ENCODE data around the gene FADS6. TPM values are rescaled to one million over a fixed set of nuclear protein-coding genes. Genes with fewer than 3 reads are reported as not detected.

Gene FADS6
- total RNA-seq, 1 experiment from 2014 or later = not detected

GRCh38 chr17:74832421-74832820 is 61.0 kb downstream of the FADS6 start:
- DNase-seq (ENCODE audit: low read depth) = no peak

DNA sequence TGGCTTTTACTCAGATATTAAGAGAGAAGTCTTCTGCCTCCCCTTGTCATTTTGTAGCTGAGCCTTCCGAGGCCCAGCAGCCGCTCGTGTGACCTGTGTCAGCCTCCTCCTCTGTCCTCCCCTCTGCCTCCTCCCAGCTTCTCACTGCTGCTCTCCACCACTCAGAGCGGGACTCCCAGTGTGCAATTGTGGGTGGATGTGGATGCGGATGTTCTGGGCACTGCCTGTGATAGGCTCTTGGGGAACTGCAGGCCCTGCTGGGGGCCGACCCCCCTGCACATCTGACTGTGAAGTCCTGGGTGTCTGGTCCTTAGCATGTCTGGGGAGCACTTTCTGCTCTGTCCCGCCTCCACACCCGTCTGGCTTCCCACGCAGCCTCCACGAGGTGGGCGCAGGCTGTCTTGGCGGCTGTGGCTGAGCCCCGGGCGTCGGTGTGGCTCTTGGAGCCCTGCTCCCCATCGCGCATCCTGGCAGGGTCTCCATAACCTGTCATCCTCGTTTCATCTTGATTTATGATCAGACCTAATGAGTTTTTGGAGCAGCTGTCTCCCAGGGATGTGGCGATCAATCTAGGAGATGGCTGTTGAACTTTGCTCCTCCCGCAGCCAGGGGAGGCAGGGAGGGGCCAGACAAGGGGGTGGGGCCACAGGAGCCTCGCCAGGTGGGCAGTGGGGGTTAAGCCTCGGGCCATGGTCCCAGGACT is 61.8 kb downstream of the FADS6 start:
- DNase-seq (ENCODE audit: low read depth) = no peak

DNA sequence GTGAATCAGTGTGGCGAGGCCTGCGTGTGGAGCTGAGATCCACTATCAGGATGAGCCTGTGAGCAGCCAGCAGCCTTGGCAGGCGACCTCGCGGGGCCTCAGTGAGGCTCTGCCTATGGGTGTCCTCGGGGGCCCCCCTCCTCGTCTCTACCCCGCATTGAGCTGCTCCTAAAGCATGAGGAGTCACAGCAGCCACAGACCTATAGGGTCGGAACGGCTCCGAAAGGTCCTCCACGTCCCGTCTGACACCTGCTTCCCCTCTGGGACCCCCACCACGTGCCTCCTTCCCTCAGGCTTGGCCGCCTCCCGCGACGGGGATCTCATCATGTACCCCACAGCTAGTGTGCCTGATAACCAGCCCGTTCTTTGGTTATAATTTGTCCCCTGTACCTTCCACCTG is 62.6 kb downstream of the FADS6 start:
- DNase-seq (ENCODE audit: low read depth) = no peak

- no peak for DNase-seq (ENCODE audit: low read depth)
These were observed 65.6 kb downstream of the FADS6 start for GRCh38 chr17:74827800-74828199.

Other genes with a start within 250 kb of the FADS6 start
- not detected in 2 replicates for gene CD300LF, start 180.7 kb downstream of the FADS6 start, total RNA-seq (2014; rRNA removed)
- 0.19 and 0.34 TPM in 2 replicates for gene RAB37, start 156.4 kb downstream of the FADS6 start, total RNA-seq (2014; rRNA removed)
- gene NHERF1, start 145.0 kb downstream of the FADS6 start, total RNA-seq (2014; rRNA removed) = 97.6 and 119 TPM in 2 replicates
- 35.5 and 39.1 TPM in 2 replicates for gene NAT9, start 117.3 kb downstream of the FADS6 start, total RNA-seq (2014; rRNA removed)
- gene GRIN2C, start 33.7 kb downstream of the FADS6 start, total RNA-seq (2014; rRNA removed) = 0.06 TPM in 1 of 2 replicates, not detected in the other
- 39.4 and 48.5 TPM in 2 replicates for gene FDXR, start 20.6 kb downstream of the FADS6 start, total RNA-seq (2014; rRNA removed)
- not detected in 2 replicates for gene USH1G, start 29.6 kb upstream of the FADS6 start, total RNA-seq (2014; rRNA removed)
- gene OTOP2, start 30.6 kb upstream of the FADS6 start, total RNA-seq (2014; rRNA removed) = not detected in 2 replicates
- gene OTOP3, start 42.3 kb upstream of the FADS6 start, total RNA-seq (2014; rRNA removed) = not detected in 2 replicates
- not detected in 2 replicates for gene HID1, start 79.1 kb upstream of the FADS6 start, total RNA-seq (2014; rRNA removed)
- gene CDR2L, start 94.0 kb upstream of the FADS6 start, total RNA-seq (2014; rRNA removed) = 25.1 and 33.1 TPM in 2 replicates
- 56.0 and 84.9 TPM in 2 replicates for gene MRPL58, start 119.0 kb upstream of the FADS6 start, total RNA-seq (2014; rRNA removed)
- 281 and 284 TPM in 2 replicates for gene ATP5PD, start 153.3 kb upstream of the FADS6 start, total RNA-seq (2014; rRNA removed)
- 22.8 and 26.9 TPM in 2 replicates for gene KCTD2, start 153.6 kb upstream of the FADS6 start, total RNA-seq (2014; rRNA removed)
- 0.11 TPM in 1 of 2 replicates, not detected in the other for gene SLC16A5, start 194.3 kb upstream of the FADS6 start, total RNA-seq (2014; rRNA removed)
- gene ARMC7, start 216.3 kb upstream of the FADS6 start, total RNA-seq (2014; rRNA removed) = 2.3 and 5.1 TPM in 2 replicates
- gene NT5C, start 238.1 kb upstream of the FADS6 start, total RNA-seq (2014; rRNA removed) = 108 TPM in 2 replicates